ENCODE data around the gene BTBD9.

The BTBD9 gene

DNA sequence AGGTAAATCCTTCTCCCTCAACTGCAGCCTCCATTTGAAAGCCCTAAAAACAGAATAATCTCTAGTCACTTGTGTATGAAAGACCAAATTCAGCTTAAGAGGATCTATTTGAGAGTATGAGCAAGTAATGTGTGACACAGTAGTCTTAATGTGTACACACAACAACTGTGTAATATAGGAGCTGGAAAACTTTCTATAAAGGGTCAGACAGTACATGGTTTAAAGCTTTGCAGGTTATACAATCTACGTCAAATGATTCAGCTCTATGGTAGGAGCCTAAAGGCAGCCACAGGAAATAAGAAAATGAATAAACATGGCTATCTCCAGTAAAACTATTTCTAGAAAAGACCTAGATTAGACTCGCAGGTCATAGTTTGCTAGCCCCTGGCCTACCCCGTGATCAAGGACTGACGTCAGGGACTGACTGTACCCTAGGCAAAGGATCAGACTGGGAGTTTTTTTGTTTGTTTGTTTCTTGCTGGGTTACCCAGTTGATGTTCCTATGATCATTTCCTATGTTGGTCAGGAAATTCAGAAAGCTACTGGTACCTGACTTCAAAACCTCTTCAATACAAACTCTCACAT is 39.7 kb downstream of the BTBD9 start:
- H3K4me3 ChIP-seq (replicated peaks; ENCODE audit: low read depth, low read length): no peak overlapping the region
- no peak for DNase-seq (ENCODE audit: extremely low read depth, low read depth)
- TF ChIP-seq, protein P1, sequence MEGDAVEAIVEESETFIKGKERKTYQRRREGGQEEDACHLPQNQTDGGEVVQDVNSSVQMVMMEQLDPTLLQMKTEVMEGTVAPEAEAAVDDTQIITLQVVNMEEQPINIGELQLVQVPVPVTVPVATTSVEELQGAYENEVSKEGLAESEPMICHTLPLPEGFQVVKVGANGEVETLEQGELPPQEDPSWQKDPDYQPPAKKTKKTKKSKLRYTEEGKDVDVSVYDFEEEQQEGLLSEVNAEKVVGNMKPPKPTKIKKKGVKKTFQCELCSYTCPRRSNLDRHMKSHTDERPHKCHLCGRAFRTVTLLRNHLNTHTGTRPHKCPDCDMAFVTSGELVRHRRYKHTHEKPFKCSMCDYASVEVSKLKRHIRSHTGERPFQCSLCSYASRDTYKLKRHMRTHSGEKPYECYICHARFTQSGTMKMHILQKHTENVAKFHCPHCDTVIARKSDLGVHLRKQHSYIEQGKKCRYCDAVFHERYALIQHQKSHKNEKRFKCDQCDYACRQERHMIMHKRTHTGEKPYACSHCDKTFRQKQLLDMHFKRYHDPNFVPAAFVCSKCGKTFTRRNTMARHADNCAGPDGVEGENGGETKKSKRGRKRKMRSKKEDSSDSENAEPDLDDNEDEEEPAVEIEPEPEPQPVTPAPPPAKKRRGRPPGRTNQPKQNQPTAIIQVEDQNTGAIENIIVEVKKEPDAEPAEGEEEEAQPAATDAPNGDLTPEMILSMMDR (IDR thresholded peaks at IDR 0.05; ENCODE audit: low read depth, low read length, missing control alignments): no peak

DNA sequence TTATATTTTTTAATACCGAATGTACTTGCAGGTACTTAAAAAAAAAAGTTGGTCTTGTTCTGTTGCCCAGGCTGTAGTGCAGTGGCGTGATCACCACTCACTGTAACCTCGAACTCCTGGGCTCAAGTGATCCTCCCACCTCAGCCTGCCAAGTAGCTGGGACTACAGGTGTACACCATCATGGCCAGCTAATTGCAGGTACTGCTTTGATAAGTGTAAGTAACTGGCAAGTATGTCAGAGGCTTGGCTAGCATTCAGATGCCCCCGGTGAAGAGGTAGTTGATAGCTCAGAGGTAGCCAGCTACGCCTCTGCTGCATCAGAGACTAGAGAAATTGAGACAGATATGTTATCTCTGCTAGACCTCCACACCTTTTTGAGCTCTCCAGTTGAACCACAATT is 40.5 kb downstream of the BTBD9 start:
- TF ChIP-seq, protein P1 (IDR thresholded peaks at IDR 0.05; ENCODE audit: low read depth, low read length, missing control alignments): no peak
- no peak for DNase-seq (ENCODE audit: extremely low read depth, low read depth)
- H3K4me3 ChIP-seq (replicated peaks; ENCODE audit: low read depth, low read length): no peak overlapping the region

DNA sequence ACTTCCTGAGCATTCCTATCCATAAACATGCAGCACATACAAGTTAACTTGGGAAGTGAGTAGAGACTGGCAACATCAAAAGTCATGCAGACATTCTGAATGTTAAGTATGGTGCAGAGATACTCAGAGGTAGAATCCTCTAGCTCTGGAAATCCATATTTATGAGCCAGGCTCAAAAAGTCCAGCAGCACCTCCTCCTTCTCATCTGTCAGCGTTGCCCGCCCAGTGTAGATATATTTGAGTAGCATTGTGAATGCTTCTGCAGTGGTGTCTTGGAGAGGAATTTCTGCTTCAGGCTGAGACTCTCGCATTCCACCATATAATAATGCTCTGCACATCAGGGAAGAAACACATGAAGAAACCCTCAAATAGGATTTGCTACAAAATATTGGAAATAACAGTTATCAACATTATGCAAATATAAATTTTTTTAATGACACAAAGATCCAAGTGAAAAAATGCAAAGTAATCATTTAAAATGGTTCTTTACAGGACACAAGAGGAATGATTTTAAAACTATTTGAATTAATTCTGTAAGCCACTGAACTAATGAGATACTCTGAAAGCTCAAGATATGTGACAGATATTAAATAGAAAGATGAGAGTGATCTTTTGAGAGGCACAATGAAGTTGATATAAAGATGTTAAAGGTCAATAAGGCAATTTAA is 45.6 kb downstream of the BTBD9 start:
- no peak overlapping the region for H3K4me3 ChIP-seq (replicated peaks; ENCODE audit: low read depth, low read length)
- no peak for DNase-seq (ENCODE audit: extremely low read depth, low read depth)
- TF ChIP-seq, protein P1 (IDR thresholded peaks at IDR 0.05; ENCODE audit: low read depth, low read length, missing control alignments): no peak

DNA sequence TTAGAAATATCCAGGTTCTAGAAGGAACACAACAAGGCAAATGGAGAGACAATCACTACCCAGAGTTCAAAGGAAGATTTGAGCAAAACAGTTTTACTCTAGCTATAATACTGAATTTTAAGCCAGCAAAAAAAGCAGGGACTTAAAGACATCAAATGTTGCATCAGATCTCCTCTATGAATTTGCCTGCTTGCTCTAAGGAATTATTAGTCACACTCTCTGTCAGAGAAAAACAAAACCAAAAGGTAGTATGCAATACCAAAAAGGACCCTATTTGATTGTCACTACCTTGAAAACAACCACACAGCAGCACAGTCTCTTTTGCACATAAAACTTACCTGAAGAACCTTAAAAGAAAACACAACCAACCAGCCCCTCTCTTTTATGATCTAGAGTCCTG is 46.3 kb downstream of the BTBD9 start:
- no peak overlapping the region for H3K4me3 ChIP-seq (replicated peaks; ENCODE audit: low read depth, low read length)
- TF ChIP-seq, protein P1 (IDR thresholded peaks at IDR 0.05; ENCODE audit: low read depth, low read length, missing control alignments): no peak
- no peak for DNase-seq (ENCODE audit: extremely low read depth, low read depth)

DNA sequence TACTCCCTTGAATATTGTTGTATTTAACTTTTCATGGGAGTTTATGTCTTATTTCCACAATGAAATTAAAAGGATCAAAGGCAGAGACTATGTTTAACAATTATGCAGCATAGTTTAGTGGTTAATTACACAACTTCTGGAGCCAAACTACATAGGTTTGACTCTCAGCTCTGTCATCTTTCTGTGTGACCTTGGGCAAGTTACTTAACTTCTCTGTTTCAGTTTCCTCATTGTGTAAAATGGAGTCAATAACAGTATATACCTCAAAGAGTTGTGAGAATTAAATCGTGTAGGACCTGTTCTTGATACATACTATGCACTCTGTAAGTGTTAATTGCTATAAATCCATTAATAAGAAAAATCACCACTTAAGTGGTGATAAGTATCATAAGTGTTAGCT is 48.3 kb downstream of the BTBD9 start:
- TF ChIP-seq, protein P1 (IDR thresholded peaks at IDR 0.05; ENCODE audit: low read depth, low read length, missing control alignments): no peak
- H3K4me3 ChIP-seq (replicated peaks; ENCODE audit: low read depth, low read length): no peak overlapping the region
- DNase-seq (ENCODE audit: extremely low read depth, low read depth): no peak

DNA sequence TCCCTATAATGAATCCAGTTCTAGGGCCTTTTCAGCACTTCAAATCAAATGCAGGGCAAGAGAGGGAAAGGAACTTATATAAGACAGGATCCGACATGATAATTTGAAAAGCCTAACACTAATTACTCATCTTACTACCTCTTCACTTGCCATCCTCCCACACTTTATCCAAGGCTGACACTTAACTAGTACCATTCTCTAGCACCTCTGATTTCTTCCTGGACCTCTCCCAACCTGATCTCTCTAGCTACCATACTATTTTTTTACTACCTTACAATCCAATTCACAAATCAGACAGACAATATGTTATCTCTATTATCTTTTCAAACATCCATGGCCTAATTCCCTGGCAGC is 50.4 kb downstream of the BTBD9 start:
- TF ChIP-seq, protein P1 (IDR thresholded peaks at IDR 0.05; ENCODE audit: low read depth, low read length, missing control alignments): no peak
- H3K4me3 ChIP-seq (replicated peaks; ENCODE audit: low read depth, low read length): no peak overlapping the region
- no peak for DNase-seq (ENCODE audit: extremely low read depth, low read depth)

Measured in HFF-Myc (cell line).